ENCODE data around the gene ZNF200.

- TF ChIP-seq CTCF (conservative IDR thresholded peaks at IDR 0.05; ENCODE audit: low read depth, low read length) (no peak), EZH2phosphoT487 (IDR thresholded peaks at IDR 0.05; ENCODE audit: borderline replicate concordance, low read length) (no peak), EZH2 (IDR thresholded peaks at IDR 0.05; ENCODE audit: low read length, unreplicated experiment) (no peak)
Measured at GRCh38 chr16:3216263-3216640, 18.7 kb downstream of the ZNF200 start.

Measured in PC-3 (cell line).